Medulla oblongata (tissue), 1 donor: Measurements from ENCODE around the gene MESP2.

ENCODE experiments used
- DNase-seq: peaks from one replicate; pipeline ENCODE4 v3.0.0-alpha.2; 2015; ENCODE audit errors: extremely low spot score

MESP2 gene

DNA sequence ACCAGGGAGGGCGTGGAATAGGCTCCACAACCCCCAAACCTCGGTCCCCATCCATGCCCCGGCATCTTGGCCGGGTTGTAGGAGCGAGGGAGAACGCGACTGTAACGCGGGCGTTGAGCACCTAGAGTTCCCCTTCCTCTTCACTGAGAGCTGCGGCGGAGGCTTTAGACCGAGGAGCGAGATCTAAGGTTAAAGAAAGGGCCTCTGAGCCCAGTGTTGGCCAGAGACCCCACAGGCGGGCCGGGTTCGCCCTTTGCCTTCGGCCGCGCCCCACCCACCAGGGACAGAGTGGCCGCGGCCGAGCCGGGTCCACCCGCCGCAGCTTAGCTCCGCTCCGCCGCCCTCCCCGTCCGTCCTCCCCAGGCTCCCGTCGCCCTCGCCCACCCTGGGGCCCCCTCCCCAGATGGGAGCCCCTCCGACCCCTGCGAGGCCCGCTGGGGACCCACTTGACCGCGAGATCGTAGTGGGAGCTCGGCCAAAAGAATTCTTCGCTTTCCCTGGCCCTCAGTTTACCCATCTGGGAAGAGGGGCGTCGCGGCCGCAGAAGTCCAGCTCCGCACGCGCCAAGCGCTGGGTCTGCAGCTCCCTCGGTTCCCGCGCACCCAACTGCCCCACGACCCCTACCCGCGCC is 38.1 kb downstream of the MESP2 start:
- DNase-seq, result no peak

- no peak for DNase-seq
These were observed 39.6 kb downstream of the MESP2 start for GRCh38 chr15:89815769-89816168.

- no peak for DNase-seq
These were observed 41.7 kb downstream of the MESP2 start for GRCh38 chr15:89817701-89818280.

DNA sequence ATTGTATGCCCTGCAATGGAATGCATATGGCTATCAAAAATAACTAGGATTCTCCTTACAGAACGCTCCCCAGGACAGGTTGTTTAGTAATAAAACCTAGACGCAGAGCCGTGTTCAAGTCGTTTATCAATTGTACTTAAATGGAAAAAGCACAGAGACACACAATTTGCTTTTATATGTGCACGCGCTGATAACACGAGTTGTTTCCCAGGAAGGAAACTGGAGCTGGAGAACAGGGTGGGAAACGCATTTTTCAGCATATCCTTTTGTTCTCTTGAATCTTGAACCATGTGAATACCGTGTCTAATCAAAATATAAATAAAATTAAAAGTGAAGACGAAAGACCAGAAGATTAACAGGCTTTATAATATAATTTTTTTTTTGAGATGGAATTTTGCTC is 42.2 kb downstream of the MESP2 start:
- DNase-seq, result no peak

DNA sequence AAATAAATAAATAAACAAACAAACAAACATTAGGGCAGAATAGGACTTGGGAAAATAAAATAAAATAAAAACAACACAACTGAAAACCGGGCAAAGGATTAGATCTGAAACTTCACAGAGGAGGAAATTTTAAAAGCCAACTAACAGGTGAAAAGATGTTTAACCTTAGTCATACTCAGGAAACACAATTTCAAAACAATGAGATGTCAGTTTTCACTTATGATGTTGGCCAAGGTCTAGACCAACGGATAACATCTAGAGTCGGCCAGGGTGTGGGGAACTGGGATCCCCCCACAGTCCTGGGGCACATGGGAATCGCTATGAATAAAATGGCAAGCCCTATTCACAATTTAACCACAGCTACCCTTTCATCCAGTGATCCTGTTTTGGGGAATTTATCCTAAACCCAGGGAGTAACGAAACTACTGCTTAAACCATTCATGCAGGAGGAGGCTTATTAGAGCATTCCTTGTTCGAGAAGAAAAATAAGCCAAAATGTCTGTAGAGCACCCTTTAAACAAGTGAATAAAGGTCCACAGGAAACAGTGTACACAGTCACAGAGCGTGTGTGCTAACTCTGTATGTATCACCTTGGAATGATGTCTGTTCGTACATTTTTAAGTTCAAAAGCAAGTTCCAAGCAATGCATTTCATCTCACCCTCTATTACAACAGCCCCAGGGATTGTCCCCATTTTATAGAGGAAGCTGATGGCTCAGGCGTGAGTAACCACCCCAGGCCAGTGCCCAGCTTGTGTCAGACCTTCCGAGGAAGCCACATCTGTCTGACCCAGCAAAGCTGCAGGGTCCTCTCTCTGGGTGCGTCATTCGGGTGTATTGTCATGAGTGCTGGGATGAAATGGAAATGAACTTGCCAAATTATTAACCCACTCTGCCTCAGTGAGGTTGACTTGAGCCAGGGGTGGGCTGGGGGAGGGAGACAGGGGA is 44.8 kb downstream of the MESP2 start:
- no peak for DNase-seq

DNA sequence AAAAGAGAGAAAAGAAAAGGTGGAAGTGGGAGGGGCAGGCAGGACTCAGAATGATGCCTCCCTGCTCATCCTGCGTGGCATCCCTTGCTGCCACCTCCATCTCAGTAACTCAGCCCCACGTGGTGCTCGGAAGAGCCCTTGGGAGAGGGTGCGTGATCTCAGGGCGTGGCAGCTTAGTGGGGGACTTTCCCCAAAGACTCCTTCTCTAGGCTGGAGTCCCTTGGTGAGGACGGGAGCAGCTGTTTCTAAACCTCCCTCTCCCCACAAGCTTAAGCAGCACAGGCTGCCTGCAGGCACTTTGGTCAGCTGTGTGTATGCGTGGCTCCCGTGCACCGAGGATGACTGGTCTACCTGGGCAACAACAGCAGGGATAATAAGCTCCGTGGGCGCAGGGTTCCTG is 45.9 kb downstream of the MESP2 start:
- no peak for DNase-seq

DNA sequence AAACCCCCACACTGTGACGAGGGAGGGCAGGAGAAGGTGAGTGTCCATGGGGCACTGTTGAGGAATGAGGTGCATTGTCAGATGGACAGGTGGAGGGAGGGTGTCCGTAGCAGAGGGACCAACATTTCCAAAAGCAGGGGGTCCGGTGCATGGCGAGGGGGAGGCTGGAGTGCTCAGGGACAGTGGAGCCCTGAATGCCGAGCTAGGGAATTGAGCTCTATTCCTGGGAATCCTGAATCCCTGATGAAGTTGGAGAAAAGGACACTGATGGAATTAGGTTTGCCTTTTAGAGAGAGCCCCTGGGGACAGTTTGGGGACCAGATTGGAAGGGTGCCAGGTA is 46.4 kb downstream of the MESP2 start:
- DNase-seq, result no peak

DNA sequence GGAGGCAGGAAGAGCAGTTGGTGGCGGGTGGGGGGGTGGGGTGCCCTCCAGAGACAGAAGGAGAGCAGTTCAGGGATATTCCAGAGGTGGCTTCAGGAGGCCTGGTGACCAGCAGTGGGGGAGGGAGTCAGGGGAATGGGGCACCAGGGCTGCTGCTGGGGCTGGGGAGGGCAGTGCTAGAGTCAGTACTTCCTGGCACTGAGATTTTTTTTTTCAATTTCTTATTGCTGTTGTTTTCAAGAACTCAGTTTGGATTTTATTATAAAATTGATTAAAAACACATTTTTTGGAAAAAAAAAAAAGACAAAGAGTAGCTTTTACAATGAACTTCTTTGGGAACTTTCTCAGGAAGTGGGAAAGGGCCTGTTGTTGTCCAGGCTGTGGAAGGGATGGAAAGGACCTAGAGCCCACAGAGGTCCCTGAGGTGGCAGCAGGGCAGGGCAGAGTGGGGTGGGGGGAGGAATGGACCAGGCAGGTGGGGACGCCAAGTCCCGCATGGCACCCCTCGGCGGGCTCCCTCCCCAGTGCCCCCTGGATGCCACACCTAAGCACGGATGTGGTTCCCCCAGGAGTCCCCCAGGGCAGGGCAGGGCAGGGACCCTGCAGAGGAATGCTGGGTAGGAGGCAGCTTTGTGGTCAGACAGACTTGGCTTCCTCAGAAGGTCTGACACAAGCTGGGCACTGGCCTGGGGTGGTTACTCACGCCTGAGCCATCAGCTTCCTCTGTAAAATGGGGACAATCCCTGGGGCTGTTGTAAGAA is 47.0 kb downstream of the MESP2 start:
- no peak for DNase-seq

DNA sequence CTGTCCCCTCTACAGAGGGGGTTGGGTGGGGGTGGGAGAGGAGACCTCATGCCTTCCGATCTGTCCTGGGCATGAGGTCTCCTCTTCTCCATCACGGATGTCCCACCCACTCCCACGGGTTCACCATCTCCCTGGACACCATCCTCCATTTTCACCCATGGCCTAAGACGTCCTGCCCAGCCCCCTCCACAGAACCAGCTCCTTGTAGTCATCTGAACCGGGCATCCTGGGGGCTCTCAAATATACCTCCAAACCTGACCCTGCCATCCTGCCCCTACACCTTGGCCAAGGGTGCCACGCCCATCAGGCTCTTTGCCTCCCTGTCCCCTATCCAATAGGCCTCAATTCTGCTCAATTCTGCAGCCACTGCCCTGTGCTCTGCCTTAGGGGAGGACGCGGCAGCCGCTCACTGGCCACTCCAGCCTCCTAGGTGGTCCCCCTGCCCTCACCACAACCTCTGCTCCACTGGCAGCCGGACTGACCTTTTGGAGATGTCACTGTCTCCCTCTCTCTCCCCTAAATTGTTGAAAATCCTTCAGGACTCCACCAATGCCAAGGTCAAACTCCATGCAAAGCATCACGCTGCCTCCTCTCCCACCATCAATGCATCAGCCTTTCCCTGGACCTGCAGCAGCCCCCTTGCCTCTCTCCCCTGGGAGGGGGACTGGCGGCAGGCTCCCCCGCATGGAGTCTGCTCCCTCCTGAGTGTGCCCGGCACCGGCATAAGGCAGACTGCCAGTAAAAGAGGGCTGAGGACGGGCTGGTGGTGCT is 47.9 kb downstream of the MESP2 start:
- DNase-seq, result no peak

- no peak for DNase-seq
These were observed 48.4 kb downstream of the MESP2 start for GRCh38 chr15:89824607-89824867.

DNA sequence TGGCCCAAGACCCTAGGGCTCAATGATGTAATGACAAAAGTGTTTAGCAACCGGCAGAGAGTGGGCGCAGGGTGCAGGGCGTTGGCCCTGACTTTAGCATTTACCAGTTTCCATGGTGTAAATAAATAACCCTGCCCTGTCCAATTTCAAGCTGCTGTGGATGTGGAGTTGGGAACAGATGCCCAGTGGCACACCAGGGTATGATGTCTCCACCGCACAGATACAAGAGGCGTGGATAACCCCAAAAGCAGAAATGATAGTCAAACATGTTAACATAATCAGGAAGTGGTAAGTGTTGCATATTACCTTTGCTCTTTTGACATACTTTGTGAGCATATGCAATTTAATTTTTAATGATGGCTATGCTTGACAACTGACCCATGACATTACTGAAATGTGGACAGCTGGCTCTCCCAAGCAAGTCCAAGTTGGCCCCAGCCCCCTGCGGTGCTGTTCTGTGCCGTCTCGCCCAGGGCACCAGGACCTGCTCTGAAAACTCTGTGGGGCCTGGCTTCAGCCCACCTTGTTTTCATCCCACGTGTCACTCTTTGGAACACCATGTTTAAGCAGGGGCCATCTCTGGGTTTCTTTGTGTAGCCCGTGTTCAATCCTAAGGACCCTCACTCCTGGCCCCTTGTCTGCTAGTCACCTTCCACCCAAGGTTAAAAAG is 49.3 kb downstream of the MESP2 start:
- DNase-seq, result no peak

DNA sequence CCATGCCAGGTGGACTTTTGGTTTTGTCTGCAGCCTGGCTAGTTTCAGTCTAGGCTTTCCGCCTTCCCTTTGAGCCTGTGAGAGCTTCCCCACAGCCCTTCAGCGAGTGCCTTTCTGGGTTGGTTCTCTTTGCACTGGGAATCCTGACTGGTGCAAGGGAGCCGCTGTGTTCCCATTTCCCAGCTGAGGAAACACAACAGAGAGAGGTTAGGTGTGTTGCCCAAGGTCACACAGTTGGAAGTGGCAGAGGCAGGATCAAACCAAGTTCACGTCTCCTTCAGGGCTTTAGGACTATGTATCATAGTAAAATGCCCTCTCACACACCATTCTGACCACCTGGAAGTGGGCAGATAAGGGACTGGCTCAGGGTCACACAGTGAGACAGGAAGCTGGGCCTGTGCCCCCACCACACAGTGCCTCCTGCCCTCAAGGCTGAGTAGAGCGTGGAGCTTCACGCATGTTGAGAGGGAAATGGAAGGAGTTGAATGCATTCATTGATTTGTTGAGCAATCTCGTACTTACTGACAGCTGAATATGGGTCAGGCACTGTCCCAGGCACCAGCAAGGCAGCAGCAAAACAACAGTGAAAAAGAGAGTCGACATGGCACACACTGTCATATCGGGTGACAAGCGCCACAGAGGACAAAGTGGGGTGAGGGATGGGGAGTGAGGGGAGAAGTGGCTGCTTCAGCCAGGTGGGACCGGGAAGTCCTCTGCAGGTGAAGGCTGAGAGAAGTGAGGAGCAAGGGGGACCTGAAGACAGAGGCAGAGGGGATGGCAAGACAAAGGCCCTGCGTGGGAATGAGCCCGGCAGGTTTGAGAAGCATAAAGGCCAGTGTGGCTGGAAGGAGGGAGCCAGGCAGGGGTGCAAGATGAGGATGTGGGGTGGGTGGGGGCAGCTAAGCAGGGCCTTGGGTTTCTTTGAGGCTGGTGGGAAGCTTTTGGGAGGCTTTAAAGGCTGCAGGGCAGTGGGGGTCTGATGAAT is 50.8 kb downstream of the MESP2 start:
- no peak for DNase-seq

- no peak for DNase-seq
These were observed 51.7 kb downstream of the MESP2 start for GRCh38 chr15:89827829-89828228.
